GM12878 (cell line): Measurements from ENCODE around the gene TARBP2.

Experiments
- EED ChIP-seq: sonication (generic); IDR thresholded peaks from 2 replicates; pipeline ENCODE4 v1.6.1; 2016; ENCODE audit warnings: antibody characterized with exemption, low read depth
- EZH2 ChIP-seq: IDR thresholded peaks from 2 replicates; pipeline ENCODE4 v1.6.1; 2012; ENCODE audit warnings: low read depth, mild to moderate bottlenecking, control low read depth, inconsistent platforms, low read length, borderline replicate concordance; ENCODE audit not compliant: control insufficient read depth
- GATAD2B ChIP-seq: fragments of 450-650 bp; conservative IDR thresholded peaks from 2 replicates; pipeline ENCODE4 v1.6.1; 2017; ENCODE audit warnings: low read depth, mild to moderate bottlenecking, moderate library complexity
- SRF ChIP-seq, 2 experiments: IDR thresholded peaks; 2 replicates each; pipeline ENCODE4 v1.6.1; 2011; ENCODE audit warnings: low read depth in 2 of 2, low read length in 2 of 2, mild to moderate bottlenecking in 1 of 2, moderate library complexity in 1 of 2
- TF ChIP-seq, protein P1 (sequence below): fragments of 450-650 bp; conservative IDR thresholded peaks from 2 replicates; pipeline ENCODE4 v1.6.1; 2017; ENCODE audit warnings: mild to moderate bottlenecking, moderate library complexity
- TF ChIP-seq, protein P2 (sequence below), 3 experiments: IDR thresholded peaks in 2 of 3; conservative IDR thresholded peaks in 1 of 3; 2 replicates each; pipeline ENCODE4 v1.5.1; 2011; ENCODE audit warnings: low read depth in 3 of 3, low read length in 3 of 3, mild to moderate bottlenecking in 3 of 3, control low read depth in 2 of 3, moderate library complexity in 2 of 3, inconsistent platforms in 1 of 3, mixed read lengths in 1 of 3; ENCODE audit not compliant: control insufficient read depth in 2 of 3, insufficient read depth in 1 of 3; ENCODE audit errors: extremely low read depth in 1 of 3
- TF ChIP-seq, protein P3 (sequence below): IDR thresholded peaks from 2 replicates; pipeline ENCODE4 v1.6.1; 2012; ENCODE audit warnings: mild to moderate bottlenecking, low read depth, low read length
- TF ChIP-seq, protein P4 (sequence below): fragments of 450-650 bp; IDR thresholded peaks from 2 replicates; pipeline ENCODE4 v1.6.1; 2017; ENCODE audit warnings: low read depth, mild to moderate bottlenecking, moderate library complexity

DNA sequence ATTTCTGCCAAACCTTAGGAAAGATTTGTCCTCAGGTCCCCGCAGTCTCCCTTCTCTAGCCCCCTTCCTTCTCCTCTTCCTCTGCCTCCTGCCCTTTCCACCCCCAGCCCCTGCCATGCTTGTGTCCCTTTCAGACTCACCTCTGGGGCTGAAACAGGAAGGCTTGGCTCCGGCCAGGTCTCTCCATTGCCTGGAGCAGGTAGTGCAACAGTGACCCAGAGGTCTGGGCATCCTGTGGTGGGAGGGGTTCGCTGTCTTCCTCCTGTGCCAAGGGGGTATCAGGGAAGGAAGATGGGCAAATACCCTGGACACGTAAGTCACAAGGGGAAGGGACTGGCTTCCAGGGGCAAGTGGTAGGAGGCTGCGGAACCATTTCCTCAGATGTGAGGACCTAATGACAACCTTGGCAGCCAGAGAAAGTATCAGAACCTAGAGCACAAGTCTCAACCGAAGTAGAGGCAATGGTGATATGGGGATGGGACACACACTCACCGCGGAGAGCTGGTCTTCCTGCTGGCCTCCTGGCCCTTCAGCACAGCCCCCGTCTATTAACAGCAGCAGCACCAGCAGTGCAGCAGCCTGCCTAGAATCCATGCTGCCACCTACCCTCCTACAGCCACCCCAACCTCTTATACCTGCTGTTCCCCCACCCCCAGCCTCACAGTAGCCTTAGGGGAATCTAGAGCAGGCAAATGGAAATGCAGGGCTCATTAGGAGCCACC, 6.0 kb downstream of the TARBP2 start, which contains the start of gene NPFF:
- TF ChIP-seq, protein P1, sequence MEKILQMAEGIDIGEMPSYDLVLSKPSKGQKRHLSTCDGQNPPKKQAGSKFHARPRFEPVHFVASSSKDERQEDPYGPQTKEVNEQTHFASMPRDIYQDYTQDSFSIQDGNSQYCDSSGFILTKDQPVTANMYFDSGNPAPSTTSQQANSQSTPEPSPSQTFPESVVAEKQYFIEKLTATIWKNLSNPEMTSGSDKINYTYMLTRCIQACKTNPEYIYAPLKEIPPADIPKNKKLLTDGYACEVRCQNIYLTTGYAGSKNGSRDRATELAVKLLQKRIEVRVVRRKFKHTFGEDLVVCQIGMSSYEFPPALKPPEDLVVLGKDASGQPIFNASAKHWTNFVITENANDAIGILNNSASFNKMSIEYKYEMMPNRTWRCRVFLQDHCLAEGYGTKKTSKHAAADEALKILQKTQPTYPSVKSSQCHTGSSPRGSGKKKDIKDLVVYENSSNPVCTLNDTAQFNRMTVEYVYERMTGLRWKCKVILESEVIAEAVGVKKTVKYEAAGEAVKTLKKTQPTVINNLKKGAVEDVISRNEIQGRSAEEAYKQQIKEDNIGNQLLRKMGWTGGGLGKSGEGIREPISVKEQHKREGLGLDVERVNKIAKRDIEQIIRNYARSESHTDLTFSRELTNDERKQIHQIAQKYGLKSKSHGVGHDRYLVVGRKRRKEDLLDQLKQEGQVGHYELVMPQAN, result no peak
- TF ChIP-seq, protein P2, sequence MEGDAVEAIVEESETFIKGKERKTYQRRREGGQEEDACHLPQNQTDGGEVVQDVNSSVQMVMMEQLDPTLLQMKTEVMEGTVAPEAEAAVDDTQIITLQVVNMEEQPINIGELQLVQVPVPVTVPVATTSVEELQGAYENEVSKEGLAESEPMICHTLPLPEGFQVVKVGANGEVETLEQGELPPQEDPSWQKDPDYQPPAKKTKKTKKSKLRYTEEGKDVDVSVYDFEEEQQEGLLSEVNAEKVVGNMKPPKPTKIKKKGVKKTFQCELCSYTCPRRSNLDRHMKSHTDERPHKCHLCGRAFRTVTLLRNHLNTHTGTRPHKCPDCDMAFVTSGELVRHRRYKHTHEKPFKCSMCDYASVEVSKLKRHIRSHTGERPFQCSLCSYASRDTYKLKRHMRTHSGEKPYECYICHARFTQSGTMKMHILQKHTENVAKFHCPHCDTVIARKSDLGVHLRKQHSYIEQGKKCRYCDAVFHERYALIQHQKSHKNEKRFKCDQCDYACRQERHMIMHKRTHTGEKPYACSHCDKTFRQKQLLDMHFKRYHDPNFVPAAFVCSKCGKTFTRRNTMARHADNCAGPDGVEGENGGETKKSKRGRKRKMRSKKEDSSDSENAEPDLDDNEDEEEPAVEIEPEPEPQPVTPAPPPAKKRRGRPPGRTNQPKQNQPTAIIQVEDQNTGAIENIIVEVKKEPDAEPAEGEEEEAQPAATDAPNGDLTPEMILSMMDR (IDR thresholded peaks at IDR 0.05 in 2 of 3, conservative IDR thresholded peaks at IDR 0.05 in 1 of 3; ENCODE audit: control insufficient read depth in 2 of 3, extremely low read depth in 1 of 3, insufficient read depth in 1 of 3, low read depth in 3 of 3, low read length in 3 of 3), result no peak
- TF ChIP-seq, protein P3, sequence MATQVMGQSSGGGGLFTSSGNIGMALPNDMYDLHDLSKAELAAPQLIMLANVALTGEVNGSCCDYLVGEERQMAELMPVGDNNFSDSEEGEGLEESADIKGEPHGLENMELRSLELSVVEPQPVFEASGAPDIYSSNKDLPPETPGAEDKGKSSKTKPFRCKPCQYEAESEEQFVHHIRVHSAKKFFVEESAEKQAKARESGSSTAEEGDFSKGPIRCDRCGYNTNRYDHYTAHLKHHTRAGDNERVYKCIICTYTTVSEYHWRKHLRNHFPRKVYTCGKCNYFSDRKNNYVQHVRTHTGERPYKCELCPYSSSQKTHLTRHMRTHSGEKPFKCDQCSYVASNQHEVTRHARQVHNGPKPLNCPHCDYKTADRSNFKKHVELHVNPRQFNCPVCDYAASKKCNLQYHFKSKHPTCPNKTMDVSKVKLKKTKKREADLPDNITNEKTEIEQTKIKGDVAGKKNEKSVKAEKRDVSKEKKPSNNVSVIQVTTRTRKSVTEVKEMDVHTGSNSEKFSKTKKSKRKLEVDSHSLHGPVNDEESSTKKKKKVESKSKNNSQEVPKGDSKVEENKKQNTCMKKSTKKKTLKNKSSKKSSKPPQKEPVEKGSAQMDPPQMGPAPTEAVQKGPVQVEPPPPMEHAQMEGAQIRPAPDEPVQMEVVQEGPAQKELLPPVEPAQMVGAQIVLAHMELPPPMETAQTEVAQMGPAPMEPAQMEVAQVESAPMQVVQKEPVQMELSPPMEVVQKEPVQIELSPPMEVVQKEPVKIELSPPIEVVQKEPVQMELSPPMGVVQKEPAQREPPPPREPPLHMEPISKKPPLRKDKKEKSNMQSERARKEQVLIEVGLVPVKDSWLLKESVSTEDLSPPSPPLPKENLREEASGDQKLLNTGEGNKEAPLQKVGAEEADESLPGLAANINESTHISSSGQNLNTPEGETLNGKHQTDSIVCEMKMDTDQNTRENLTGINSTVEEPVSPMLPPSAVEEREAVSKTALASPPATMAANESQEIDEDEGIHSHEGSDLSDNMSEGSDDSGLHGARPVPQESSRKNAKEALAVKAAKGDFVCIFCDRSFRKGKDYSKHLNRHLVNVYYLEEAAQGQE, result no peak
- TF ChIP-seq, protein P4, sequence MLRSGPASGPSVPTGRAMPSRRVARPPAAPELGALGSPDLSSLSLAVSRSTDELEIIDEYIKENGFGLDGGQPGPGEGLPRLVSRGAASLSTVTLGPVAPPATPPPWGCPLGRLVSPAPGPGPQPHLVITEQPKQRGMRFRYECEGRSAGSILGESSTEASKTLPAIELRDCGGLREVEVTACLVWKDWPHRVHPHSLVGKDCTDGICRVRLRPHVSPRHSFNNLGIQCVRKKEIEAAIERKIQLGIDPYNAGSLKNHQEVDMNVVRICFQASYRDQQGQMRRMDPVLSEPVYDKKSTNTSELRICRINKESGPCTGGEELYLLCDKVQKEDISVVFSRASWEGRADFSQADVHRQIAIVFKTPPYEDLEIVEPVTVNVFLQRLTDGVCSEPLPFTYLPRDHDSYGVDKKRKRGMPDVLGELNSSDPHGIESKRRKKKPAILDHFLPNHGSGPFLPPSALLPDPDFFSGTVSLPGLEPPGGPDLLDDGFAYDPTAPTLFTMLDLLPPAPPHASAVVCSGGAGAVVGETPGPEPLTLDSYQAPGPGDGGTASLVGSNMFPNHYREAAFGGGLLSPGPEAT, result no peak
- no peak for TF ChIP-seq EZH2
- no peak for TF ChIP-seq EED
- no peak for TF ChIP-seq GATAD2B
- TF ChIP-seq SRF (IDR thresholded peaks at IDR 0.05; ENCODE audit: low read depth in 2 of 2, low read length in 2 of 2), result no peak
